A204.1 (cell line): ENCODE data around the gene ARHGEF4.

ENCODE experiments used
- FAIRE-seq: peaks from 2 replicates; lab custom pipeline; 2012; peaks lifted over from hg19 to GRCh38; lab: Jason Lieb, UNC

The ARHGEF4 gene, protein sequence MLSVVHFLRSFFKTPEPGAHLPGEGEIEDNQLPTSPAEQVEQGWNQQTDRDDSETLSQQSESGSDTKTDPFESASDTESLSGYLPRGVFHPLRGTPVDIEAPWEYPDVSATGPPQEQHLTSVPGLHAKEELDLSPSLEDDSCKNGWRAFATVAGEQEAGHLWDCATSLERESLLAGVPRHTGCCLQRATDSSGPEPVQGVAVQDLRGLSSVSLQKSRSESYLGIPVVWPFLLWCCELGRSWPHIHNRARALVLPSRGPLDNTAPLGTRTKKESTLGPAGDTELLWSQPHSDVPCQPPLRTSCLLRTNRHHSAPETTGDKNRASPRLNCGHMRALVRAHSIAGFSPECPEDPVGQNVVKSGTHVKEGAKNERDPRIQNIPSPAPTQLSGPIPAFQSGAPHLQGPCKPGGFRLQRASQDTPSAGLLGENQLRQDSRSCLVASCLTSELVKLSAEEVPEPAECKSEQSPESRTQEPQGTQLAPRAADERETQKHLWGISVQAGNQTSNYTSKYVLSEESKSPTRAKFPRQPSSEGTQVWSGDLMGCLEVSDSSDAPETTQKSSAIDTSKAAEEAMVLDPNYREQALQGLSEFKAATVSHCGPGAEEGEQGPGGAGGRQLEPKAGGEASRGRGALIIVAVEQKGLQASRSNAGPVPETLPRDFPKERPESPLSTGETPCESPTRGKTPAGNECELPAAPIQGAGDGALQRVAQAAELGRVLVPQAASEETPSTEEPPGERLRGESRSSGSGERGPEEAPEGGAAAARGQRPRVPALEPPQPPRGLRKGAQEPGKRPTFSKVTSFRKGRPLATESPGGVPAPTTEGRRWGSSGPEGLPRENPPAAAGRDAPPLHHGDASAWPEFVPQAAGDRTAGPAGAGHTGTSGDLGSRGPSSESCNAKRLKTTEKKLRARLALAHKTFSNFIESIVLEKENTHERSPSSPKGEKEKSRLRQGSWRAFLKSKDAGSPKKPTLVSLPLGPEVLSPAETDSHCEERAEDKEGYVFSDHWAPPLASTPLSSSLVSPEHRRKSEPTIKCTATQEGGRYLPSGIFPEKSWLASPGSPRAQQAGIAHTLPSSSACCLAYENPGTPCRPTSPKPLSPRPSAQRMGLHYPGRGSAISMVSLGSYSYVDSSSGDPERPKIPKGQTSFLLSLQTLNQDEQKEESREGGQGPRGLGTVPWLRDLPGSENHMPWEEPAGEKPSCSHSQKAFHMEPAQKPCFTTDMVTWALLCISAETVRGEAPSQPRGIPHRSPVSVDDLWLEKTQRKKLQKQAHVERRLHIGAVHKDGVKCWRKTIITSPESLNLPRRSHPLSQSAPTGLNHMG (N-terminal part only)

DNA sequence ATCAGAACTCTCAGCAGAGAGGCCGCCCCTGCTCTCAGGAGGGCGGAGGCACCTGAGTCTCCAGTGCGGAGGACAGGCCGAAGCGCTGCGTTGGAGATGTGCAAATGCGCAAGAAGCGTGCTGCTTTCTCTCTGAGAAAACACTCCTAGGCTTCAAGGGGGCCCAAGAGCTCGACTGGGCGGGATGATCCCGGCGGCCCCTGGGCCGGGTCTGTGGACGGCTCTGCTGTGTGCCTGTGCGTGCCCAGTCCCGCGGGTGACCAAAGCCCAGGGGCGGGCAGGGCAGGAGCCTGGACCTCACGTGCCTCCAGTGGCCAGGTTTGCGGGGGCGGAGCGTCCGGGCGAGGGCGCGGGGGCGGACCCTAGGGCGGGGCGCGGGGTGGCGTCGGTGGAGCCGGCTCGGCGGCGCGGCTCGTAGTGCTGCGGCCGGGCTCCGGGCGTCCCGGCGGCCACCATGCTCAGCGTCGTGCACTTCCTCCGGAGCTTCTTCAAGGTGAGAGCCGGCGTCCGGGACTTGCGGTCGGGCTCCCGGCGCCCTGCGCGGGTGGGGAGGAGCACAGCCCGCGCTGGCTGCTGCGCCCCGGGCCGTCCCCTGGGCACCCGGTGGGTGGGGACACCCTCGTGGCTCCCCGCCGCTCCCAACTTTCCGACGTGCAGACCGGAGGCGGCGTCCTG is at the start of gene ARHGEF4:
Gene ARHGEF4 (plus strand): TSS at position 414 of the 674 bp plus-strand sequence. CDS start 40 bp downstream, at position 454.
- FAIRE-seq, result no peak

DNA sequence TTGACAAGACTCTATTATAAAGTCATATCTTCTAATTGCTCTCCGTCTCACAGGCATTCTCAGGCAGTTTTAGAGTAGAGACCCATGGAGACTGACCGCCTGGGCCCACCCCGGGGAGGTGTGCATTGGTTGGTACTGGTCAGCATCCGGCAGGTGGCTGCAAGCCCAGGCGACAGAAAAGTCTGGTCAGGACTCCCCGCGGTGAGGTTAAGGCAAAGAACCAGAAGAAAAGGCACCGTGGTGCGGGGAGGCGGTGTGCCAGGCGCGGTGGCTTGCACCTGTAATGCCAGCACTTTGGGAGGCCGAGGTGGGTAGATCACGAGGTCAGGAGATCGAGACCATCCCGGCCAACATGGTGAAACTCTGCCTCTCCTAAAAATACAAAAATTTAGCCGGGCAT is 48.9 kb upstream of the ARHGEF4 start:
- no peak for FAIRE-seq

DNA sequence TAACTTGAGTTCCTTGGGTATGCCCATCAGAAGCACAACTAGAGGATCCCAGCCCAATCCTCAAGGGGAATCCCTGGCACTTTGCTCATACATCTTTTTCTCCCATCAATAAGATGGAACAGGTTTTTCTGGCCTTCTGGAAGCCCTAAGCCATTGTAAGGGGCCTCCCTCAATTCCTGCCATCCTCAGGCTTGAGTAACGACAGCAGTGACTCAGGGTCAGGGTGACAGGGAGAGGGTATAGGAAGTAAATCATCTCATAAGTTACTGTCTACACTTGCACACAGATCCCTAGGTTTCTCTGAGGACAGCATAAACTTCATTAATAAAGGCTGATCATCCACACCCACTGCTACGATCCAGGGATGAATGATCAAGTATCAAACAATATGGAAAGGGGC is 46.4 kb upstream of the ARHGEF4 start:
- FAIRE-seq, result no peak

DNA sequence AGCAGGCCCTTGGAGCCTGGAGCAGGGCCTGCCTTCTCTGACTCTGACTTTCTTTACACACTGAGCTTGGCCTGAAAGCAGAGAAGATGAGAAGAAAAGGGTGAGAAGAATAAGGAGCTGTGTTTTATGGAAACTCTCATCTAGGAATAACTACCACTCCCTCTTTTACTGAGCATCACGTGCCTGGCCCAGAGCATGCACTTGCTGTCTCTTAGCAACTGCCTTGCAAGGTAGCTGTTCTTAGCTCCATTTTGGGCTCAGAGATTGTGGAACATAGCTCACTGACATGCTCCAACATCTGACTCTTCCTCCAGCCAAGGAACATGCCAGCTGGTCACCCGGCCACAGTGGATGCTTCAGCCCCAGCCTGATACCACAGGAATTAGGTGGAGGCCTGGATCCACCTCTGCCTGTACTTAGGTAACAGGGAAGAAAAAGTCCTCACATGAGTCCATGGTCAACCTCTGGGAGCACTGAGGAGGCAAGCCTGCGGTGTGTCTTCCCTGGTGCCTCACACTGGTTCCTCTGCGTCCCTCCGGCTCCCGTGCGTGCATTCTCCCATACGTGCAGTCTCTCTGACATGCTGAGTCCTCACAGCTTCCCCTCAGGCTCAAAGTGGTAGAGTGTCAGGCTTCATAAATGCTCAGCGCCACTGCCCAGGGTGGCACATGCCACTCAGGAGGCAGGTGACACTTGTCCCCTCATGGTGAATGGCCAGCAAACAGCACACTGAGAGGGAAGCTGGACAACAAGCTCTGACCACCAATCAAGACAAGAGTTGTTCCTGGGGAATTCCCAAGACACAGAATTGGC is 45.7 kb upstream of the ARHGEF4 start:
- no peak for FAIRE-seq

DNA sequence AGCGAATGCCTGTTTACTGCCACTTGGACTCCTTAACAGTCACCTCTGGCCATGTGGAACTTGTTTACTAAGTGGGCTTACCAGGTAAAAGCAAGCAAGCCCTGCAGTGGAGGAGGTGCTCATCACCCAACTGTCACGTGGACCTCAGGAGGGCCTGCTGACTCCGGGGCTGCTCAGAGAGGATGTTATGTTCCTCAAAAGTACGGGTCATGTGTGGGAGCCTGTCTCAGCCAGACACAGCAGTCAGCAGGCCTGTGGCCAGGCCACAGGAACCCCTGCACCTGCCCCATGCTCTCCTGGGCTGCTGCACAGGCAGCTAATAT is 45.1 kb upstream of the ARHGEF4 start:
- no peak for FAIRE-seq

DNA sequence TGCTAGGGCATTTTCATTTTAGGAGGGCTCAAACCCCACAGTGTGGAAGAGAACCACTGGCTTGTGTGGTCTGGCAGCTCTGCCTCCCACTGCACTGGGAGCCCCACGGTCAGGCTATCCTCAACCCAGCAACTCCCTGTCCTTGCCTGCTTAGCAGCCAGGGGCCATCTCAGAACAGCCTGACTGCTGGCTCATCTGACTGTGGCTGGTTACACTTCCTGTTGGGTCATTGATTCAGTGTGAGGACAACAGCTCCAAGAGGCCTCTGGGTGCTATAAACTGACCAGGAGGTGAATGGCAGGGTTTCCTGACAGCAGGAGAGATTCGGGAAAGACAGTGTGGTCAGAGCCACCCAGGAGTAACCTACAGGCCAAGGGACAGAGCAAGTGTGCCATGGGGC is 41.3 kb upstream of the ARHGEF4 start:
- FAIRE-seq, result no peak

DNA sequence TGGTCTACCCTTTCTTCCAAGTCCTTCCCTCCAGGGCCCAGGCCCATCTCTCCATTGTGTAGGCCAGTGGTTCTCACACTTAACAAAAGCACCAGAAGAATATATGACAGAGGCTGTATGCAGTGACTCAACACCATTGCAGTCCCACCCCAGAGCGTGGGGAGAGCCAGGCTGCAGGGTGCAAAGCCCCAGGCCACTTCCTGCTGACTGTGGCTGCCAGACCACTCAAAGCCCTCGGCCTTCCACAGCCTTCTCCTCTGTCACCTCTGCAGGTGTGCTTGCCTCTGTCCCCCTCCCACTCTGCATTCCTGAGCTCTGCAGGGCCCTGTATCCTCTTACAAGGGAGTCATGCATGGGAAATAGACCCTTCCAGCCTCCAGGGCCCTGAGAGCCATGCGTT is 40.4 kb upstream of the ARHGEF4 start:
- no peak for FAIRE-seq

DNA sequence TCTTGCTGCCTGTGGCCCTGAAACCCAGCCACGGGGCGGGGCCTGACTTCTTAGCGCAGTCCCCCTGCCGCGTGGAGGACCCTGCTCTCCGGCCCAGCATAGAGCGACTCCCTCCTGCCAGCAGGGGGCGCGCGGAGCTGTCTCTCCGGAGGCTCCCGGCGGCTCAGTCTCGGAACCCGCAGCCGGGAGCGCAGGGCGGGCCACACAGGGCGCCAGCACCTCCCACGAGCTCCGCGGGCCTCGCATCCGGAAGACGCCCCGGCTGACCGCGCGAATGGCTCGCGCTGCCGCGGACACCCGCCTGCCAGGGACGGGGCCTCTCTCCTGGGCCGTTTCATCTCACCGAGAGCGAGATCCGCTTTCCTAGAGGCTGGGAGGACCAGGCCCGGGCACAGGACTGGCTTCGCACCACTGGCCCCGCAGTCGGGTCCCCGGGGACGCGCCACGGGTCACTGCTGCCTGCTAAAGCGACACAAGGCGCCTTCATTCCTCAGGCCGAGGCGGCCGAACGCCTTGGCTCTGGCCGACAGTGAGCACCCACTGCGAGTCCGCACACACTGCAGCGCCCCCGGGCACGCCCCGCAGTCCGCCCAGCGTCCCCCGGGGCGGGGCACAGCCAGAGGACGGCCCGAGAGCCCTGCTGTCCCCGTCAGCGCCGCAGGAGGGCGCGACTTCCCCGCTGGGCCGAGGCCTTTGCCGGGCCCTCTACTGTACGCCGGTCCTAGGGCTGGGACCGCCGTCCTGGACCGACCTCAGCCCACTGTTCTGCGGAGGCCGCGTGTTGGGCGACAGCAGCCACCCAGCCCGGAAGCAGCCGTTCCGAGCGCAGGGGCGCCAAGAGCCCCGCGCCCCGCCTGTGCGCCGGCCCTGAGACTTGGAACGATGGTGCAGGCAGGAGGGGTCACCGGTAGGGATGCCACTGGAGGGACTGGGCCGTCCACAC is 39.0 kb upstream of the ARHGEF4 start:
- no peak for FAIRE-seq

DNA sequence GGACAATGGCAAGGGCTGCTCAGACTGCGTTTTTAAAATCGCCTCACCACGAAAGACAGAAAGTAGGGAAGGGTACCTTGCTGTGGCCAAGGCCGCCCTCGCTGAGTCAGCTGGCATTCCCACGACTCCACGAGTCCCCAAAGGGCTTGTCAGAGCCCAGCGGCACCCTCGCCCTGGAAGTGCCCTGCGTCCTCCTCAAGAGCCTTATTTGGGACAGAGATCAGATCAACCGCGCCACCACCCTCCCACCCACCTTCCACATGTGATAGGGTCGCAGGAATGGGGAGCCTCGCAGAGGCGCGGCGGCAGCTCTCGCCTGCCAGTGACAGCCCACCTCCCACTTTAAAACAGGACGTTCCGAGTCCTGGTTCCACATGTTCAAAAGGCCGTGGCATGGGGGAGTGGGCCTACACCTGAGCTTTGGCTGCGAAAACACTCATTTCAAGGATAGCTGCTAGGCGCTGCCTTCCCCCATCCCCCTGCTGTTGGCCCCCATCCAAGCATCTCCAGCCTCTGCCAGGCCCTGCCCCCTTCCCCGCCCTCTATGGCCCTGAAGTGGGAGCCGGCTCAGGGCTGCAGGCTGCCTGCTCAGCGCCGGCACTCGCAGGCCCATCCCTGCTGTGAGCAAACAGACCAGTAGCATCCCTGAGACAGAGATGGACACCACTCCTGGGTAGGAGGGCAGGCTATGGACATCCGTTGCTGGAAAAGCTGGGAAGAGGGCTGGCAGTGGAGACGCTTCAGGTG is 38.1 kb upstream of the ARHGEF4 start:
- no peak for FAIRE-seq

DNA sequence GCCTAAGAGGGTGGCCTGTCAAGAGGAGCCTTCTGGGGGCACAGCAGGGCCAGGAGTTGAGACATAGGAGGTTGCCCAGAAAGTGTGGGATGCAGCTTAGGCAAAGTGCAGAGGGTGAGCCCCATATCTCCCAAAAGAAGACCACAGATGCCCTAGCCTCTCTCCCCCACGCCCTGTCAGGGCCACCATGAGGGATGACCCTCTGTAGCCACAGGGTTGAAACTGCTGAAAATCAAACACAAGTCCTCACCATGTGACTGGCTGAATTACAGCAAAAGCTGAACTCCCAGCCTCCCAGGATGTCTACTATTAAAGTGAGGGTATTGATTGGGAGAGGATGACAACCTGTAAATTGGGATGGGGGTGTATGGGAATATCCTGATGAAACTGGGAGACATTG is 37.4 kb upstream of the ARHGEF4 start:
- no peak for FAIRE-seq

DNA sequence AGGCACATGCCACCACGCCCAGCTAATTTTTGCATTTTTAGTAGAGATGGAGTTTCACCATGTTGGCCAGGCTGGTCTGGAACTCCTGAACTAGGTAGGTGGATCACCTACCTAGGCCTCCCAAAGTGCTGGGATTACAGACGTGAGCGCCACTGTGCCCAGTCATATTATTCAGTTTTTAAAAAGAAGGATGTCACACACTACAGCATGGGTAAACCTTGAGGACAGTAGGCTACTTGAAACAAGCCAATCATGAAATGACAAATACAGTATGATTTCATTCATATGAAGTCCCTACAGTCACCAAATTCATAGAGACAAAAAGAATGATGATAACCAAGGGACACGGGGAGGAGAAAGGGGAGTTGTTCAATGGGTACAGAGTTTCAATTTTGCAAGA is 31.1 kb upstream of the ARHGEF4 start:
- no peak for FAIRE-seq

DNA sequence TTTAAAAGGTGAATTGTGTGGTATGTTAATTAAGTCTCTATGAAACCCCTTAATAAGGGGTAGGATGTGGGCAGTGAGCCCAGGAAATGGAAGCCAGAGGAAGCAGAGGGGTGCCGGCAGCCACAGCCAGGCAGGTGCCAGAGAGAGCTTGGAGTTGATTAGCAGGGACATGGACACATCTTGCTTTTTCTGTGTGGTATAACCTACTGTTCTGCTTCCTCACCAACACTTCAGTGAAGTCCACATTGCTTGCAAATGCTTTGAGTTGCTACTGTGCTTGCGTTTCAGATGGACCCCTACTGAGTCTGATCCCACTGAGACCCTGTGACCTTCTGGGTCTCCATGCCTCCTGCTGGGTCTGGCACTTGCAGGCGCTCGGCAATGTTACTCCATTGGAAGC is 30.3 kb upstream of the ARHGEF4 start:
- FAIRE-seq, result no peak

DNA sequence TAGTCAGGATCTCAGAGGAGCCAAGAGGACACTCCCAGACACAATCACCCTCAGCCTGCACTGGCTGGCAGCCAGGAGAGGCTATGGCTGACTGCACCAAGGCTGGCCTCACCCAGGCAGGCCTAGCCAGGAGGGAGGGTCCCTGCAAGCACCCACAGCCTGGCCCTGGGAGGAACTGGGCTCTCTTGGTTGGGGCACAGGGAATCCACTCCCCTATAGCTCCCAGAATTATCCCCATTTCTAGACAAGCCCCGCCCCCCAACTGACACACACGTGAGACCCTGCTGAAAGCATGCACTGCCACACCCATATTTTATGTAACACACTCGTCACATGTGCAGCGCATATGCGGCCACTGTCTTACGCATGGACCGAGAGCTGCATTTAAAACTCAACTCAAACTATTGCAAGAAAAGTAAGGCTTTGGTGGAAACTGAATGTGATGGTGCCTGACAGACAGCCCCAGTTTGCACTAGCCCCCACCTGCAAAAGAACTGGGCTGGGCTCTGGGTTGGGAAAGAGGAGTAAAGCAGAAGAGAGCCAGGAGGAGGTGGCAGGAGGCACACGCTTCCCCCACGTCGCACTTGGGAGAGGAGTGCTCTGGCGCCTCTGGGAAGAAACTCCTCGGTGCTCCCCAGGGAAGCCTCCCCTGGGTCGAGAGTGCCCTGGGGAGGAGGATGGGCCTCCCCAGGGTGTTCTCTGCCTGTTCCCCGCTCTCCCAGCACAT is 28.9 kb upstream of the ARHGEF4 start:
- no peak for FAIRE-seq

DNA sequence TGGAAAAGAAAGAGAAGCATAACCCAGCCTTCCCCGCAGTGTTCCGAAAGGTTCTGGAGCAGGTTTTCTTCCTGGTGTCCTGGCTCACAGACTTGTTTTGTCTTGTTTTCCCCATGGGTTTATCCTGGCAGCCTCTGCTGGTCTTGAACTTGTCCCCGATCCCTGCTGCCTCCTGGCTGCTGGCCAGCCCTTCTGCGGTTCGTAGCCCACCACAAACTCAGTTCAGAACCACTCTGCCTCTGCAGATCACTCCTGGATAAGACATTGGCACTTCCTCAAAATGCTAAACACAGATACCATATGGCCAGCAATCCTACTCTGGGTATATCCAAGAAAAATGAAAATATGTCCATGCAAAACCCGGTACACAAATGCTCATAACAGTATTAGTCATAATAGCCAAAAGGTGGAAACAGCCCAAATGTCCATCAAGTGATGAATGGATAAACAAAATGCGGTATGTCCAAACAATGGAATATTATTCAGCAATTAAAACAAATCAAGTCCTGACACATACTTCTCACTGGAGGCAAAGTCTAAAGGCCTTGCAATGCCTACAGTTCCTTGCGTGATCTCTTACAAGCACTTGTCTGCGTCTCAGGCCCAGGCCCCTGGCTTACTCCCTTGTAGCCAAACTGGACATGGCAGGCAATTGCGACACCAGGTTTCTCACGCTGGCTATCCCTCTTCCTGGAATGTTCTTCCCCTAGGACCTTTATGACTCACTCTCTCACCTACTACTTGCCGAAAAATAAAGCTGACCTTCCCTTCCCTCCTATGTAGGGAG is 28.0 kb upstream of the ARHGEF4 start:
- FAIRE-seq, result no peak

DNA sequence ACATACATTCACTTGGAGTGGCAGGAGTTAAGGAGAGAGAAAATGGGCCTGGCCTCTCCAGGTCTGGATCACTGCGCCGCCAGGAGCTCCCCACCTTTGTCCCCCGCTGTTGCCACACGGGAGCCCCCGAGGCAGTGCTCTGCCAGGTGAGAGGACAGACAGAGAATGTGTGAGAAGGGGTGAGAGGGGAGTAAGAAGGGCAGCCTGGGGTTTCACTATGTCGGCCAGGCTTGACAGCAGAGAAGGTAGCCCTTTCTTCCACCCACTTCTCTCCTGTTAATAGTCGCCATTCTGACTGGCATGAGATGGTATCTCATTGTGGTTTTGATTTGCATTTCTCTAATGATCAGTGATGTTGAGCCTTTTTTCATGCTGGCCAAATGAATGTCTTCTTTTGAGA is 26.2 kb upstream of the ARHGEF4 start:
- FAIRE-seq, result no peak

DNA sequence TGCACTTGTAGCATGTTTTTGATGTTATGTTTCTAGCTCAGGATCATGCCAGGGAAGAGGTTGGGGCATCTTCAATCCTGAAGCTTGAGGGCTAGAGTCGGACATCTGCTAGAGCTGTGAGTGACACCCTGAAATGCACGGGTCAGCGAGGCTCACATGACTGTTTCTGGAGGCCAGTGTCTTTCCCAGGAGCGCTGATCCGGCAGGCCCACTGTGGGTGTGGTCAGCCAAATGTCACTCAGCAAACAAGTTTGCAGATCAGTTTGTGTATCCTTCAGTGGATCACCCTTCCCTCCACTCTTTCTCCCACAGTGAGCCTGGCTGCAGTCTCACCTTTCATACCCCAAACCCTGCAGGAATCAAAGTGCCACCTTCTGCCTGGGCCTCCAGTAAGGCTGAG is 23.0 kb upstream of the ARHGEF4 start:
- FAIRE-seq, result no peak

DNA sequence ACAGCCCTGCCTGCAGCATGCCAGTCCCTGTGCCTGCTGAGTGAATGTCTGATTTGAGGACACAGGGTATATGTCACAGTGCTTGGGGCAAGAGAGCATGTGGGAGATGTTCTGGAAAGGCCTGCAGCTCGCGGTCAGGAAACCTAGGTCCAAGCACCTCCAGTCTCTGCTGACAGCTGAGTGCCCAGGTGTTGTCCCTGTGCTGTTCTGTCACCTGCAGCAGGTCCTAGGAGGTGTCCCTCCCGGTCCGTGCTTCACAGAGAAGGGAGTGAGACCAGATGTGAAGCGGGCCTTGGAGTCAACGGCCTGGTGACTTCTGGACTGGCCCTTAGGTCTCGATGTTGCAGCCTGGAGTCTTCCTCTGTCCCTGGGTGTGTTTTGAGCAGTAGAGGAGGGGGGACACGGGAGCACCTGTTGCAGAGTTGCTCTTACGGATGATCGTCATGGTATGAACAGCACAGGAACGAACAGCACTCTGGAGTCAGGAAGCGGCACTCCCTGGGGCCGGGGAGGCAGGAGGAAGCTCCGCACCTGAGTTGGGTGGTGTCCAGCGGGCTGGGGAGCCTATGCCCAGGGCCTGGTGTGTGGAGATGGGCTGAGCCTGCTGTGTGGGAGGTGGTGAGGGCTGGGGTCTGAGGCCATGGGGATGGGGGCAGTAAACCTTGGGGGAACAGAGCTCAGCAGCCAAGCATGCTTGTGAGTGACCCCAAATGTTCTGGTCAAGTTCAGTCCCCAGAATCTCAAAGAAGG is 21.6 kb upstream of the ARHGEF4 start:
- FAIRE-seq, result no peak
